SKM-1 treated with dmso at 0.1 percent for 144 hours (cell line): Measurements from ENCODE around the gene KCTD2.
A peak's percentile ranks its signal among the peaks of the same experiment; 100 is the strongest.
"Not testable (repeated sequence)": the region's sequence is repeated elsewhere in the genome, so short reads cannot be mapped to it uniquely, and the experiment has no call there.

Experiments used
- DNase-seq: peaks from one replicate; lab custom pipeline; 2025; ENCODE audit not compliant: unreplicated experiment; lab: John Stamatoyannopoulos, UW

The KCTD2 gene

GRCh38 chr17:75046407-75047289, at the start of gene KCTD2, which contains the start of gene ATP5PD:
Gene KCTD2, plus strand, starts transcription at chr17:75047225. Its CDS starts 26 bp downstream, at chr17:75047251.
Gene ATP5PD, minus strand, starts transcription at chr17:75046969. Its CDS starts 4,319 bp downstream, at chr17:75042650.
- peak; percentile 94 for DNase-seq

DNA sequence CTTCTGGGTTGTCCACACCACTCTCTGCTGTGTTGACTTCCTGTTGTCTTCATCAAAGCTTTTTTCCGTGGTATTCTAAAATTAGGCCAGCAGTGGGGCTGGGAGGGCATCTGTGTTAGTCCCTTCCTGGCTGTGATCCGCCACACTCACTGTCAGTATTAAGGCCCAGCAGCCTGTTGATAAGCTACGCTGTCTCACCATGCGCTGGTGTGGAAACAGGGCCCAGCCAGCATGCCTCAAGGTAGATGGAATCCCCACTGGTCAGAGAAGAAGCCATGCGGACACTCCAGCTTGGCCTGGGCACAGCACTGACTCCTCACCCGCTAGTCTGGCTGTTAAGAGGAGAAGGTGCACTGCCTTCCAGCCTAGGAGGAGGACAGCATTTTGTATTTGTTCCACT, 48.2 kb upstream of the KCTD2 start:
- DNase-seq, result no peak

DNA sequence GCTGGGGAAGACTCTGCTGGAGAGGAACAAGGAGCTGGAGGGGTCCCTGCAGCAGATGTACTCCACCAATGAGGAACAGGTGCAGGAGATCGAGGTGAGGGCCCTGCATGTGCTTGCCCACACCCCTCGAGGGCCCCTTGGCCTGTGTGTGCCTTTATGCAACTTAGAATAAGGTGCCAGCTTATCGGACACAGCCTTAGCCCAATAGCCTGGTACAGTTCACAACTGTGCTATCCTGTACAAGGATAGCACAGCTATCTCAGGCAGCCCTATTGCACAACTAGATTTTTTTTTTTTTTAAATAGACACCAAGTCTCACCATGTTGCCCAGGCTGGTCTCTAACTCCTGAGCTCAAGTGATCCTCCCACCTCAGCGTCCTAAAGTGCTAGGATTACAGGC, 47.5 kb upstream of the KCTD2 start:
- no peak for DNase-seq

DNA sequence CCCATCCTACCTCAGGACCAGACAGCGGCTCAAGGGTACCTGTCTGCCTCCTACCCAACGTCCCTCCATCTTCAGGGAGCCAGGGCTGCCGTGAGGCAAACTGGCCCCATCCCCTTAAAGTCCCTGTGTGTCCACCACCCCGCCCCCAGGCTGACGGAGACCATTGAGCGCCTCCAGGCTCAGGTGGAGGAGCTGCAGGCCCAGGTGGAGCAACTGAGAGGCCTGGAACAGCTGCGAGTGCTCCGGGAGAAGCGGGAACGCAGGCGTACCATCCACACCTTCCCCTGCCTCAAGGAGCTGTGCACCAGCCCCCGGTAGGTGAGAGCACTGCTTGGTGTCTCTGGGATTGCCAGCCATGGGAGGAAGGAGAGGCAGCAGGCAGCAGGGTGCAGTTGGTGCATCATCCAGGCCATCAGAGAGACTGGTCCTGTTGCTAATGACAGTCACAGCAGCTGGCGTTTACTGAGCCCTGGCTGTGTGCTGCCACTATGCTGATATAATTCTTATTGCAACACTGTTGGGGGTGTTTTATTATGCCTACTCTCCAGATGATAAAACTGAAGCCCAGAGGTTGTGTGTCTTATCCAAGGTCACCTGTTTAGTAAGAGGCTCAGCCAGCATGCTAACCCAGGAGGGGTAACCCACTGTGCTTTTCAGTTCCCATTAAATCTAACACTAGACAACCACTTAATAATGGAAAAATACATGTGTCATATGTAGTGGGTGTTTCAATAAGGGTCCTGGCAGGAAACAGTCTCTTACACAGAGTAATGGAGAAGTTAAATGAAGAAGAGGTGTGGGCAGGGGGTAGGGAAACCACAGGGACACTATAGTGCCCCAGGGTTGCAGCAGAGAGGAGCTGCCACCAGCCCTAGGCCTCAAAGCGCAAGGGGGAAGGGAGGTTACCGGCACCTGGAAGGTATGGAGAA, 44.8 kb upstream of the KCTD2 start:
- DNase-seq, result no peak

DNA sequence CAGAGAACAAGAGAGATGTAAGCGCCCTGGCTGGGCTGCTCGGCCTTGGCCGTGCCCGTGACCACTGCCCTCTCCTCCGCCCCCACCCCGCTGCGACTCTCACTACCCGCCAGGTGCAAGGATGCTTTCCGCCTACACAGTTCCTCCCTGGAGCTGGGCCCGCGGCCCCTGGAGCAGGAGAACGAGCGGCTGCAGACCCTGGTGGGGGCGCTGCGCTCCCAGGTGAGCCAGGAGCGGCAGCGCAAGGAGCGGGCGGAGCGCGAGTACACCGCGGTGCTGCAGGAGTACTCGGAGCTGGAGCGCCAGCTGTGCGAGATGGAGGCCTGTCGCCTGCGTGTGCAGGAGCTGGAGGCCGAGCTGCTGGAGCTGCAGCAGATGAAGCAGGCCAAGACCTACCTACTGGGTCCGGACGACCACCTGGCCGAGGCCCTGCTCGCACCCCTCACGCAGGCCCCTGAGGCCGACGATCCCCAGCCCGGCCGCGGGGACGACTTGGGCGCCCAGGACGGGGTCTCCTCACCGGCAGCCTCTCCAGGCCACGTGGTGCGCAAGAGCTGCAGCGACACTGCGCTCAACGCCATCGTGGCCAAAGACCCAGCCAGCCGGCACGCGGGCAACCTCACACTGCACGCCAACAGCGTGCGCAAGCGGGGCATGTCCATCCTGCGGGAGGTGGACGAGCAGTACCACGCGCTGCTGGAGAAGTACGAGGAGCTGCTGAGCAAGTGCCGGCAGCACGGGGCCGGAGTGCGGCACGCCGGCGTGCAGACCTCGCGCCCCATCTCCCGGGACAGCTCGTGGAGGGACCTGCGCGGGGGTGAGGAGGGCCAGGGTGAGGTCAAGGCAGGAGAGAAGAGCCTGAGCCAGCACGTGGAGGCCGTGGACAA, 43.7 kb upstream of the KCTD2 start:
- DNase-seq, result no peak

- DNase-seq, result no peak
Measured at GRCh38 chr17:75003957-75004355, 43.1 kb upstream of the KCTD2 start.

DNA sequence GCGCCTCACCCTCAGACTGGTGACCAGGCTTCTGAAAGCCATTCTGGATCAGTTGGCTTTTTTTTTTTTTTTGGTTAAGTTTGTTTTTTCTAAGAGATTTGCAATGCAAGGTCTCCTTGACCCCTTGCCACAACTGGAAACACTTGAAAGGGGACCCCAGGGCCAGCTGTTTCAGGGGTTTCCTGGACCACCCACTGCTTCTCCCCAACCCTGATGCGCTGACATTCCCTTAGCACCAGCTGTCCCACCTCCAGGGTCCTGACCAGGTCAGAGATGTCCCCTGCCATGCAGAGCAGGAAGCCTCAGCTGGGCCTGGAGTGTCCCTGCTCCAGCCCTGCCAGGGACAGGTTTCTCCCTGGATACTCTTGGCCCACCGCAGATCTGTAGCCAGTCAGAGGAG, 42.7 kb upstream of the KCTD2 start:
- no peak for DNase-seq

DNA sequence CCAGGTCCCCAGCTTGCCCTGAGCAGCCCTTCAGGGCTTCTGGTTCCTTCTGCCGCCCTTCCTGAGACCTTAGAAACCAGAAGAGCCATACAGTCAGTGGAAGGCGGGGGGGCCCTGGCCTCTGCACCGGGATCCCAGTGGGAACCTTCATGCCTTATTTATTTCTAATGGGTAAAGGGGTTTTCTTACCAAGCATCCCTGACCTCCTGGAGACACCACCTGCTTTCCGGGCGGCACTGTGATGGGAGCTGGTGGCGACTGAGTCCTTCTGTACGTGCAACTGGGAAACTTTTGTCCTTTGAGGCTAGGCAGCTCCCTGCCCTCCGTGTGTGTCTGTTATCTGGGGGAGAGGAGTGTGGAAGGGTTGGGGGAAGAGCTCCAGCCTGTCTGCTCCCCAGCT, 41.7 kb upstream of the KCTD2 start:
- no peak for DNase-seq

GRCh38 chr17:75006084-75006483, 40.9 kb upstream of the KCTD2 start:
- DNase-seq, result not testable (repeated sequence)

DNA sequence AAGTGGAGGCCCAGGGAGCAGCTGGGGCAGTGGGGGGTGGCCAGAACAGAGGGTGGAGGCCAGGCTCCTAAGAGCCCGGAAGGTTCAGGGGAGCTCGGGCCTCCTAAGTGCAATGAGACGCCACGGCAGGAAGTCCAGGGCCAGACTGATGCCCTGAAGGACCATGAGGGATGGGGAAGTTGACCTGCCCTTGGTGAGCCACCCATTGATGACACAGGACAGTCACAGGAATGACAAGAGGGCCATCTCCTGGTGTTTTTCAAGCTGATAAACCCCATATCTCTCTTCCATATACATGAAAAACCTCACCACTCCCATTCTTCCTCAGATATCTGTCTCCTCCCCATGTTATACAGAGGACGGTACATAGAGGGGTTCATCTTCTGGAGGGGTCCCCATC, 40.4 kb upstream of the KCTD2 start:
- DNase-seq, result no peak

DNA sequence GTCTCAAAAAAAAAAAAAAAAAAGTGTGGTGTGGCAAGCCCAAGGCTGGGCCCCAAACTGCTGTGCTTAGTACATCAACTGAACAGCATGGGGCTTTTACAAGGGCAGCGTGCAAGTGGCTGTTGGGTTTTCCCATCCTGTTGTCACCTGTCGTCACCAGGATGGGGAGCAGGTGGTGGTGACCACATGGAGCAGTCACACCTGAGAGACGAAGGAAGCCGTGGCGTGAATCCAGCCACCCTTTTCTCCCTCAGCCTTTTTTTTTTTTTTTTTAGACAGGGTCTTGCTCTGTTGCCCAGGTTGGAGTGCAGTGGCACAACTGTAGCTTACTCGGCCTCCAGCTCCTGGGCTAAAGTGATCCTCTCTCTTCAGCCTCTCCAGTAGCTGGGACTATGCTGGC, 38.7 kb upstream of the KCTD2 start:
- no peak for DNase-seq

- no peak for DNase-seq
Measured at GRCh38 chr17:75009139-75009724, 37.8 kb upstream of the KCTD2 start.

DNA sequence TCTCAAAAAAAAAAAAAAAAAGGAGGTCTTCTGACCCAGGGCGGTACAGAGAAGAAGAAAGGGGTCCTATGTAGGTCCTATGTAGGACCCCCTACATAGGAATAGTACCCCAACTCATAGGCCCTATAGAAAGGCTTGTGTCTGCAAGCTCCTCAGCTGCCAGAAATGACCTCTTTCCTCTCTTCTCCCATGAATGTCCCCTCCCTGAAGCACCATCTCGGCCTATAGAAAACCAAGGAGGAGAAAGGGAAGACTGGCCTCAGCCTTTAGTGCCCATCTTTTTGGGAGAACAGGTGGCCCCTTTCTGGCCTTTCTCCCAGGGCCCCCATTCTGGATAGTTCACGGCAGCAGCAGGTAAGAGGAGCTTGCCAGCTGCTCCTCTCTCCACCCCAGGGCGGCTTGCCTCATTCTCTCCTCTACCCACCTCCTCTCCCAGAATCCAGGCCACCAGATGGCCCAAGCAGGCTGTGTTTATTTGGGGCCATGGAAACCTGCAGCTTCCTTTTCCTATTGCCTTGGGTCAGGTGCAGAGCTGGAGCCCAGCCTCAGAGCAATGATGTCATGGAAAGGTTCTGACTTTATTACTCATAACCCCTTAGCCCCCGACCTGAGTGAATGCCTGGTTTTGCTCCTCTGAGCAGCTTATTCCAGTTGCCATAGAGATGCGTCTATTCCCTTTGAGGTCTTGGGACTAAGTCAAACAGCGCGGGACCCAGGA, 36.2 kb upstream of the KCTD2 start:
- no peak for DNase-seq

DNA sequence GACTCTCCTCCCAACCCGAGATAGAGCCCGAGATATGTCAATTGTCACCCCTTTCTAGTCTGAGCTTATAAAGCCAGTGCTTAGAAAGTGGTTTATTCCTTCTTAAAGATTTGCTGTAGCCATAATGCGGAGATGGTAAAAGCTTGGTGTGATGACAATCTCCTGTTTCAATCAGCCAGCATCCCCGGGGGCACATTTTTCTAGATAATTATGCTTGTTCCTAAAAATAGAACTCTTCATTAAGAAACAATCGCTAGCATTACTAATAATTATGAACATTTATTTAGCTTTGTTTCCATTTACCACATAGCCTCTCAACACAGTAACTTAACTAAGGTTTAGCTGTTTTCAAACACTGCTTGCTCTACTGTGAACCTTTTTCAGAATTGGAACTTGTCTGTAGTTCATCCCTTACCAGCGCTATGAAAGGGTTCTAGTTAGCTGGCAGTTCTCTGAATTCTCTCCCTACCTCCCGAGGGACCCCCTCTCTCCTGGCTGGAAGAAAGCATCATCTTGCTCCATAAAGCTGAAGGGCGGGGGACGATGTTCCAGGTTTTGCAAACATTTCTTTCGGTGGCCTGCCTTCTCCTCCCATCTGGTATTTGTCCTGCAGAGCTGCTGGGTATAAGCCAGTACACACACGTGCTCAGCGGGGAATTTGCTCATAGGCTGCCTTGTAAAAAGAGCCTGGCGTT, 35.5 kb upstream of the KCTD2 start:
- DNase-seq, result no peak

GRCh38 chr17:75012096-75012345, 35.0 kb upstream of the KCTD2 start:
- DNase-seq, result no peak

- DNase-seq, result peak; percentile 85
Measured at GRCh38 chr17:75012346-75013091, 34.5 kb upstream of the KCTD2 start, which contains the start of gene MRPL58. Gene MRPL58, plus strand, starts transcription at chr17:75012670. Its CDS starts 17 bp downstream, at chr17:75012687.

GRCh38 chr17:75013092-75013559, 33.9 kb upstream of the KCTD2 start:
- no peak for DNase-seq

DNA sequence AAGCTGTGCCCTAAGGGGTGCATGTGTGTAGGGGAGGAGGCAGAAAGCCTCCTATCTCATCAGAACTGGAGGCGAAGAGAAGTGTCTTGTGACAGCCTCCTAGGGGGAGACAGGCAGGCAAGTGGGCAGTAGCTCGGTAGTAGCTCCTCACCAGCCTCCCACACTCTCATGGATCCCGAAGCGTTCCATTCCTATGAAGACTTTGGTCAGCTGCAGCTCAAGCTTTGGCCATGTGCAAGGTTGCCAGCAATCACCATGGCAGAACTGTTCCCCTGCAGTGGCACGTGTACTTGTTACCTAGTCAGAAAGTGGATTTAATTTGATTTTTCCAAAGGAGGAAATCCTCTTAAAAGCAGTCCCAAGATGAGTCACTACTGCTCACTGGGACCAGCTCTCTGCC, 27.9 kb upstream of the KCTD2 start:
- no peak for DNase-seq

DNA sequence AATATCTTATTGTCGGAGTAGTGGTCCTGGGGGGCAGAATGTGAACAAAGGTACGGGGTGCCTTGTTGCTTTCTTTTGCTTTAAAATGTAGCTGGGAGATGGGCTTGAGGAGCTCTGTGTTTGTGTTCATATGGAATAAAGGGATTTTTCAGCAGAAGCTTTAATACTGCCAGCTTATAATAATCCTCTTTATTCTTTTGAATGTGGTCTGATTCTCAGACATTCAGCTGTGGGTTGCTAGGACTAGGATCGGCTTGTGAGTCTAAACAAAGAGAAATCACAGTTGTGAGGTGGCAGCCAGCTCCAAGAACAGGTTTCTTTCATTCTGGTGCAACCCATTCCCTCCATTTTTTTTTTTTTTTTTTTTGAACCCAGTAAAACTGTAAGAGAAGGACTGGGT, 27.3 kb upstream of the KCTD2 start:
- no peak for DNase-seq
